ENCODE results near the gene MRPS5.

DNA sequence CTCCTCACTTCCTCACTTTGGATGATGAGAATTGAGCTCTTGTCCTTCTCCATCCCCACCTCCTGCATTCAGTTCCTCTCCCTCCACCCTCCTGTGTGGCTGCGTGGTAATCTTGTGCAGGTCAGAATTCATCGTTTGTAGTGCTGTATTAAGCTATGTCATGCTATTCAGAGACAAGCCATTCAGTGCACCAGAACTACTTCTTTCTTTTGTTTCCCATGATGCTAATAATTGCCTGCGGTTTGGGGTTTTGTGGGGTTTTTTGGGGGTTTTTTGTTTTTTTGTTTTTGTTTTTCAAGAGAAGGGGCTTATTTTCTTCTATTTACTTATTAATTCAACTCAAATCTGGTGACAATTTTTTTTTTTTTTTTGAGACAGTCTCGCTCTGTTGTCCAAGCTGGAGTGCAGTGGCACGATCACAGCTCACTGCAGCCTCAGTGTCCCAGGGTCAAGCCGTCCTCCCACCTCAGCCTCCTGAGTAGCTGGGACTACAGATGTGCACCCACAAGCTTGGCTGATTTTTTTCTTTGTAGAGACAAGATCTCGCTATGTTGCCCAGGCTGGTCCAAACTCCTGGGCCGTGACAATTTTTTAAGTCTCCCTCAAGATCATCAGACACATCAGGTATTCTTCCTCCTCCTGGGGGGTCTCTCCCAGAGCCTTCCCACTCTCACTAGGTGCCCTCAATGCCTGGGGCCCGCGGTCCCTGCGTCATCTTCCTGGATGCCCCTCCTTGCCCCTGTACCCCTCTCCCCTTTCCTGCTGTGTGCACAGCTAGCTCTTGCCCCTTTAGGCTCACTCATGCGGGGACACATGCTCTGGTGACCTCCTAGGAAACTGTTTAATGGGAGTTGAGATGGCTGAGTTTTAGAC is 58.3 kb downstream of the MRPS5 start:
- TF ChIP-seq POLR2AphosphoS5 (IDR thresholded peaks at IDR 0.05; ENCODE audit: low read depth, low read length) (no peak), TAF1 (IDR thresholded peaks at IDR 0.05; ENCODE audit: borderline replicate concordance, insufficient read depth, low read length) (no peak)
- TF ChIP-seq, protein P1, sequence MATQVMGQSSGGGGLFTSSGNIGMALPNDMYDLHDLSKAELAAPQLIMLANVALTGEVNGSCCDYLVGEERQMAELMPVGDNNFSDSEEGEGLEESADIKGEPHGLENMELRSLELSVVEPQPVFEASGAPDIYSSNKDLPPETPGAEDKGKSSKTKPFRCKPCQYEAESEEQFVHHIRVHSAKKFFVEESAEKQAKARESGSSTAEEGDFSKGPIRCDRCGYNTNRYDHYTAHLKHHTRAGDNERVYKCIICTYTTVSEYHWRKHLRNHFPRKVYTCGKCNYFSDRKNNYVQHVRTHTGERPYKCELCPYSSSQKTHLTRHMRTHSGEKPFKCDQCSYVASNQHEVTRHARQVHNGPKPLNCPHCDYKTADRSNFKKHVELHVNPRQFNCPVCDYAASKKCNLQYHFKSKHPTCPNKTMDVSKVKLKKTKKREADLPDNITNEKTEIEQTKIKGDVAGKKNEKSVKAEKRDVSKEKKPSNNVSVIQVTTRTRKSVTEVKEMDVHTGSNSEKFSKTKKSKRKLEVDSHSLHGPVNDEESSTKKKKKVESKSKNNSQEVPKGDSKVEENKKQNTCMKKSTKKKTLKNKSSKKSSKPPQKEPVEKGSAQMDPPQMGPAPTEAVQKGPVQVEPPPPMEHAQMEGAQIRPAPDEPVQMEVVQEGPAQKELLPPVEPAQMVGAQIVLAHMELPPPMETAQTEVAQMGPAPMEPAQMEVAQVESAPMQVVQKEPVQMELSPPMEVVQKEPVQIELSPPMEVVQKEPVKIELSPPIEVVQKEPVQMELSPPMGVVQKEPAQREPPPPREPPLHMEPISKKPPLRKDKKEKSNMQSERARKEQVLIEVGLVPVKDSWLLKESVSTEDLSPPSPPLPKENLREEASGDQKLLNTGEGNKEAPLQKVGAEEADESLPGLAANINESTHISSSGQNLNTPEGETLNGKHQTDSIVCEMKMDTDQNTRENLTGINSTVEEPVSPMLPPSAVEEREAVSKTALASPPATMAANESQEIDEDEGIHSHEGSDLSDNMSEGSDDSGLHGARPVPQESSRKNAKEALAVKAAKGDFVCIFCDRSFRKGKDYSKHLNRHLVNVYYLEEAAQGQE (IDR thresholded peaks at IDR 0.05; ENCODE audit: insufficient read depth in 1 of 2, low read depth in 2 of 2, low read length in 2 of 2) = no peak
